Right forelimb (tissue), 1 donor: ENCODE data around the gene FBN1.

Experiments used
- DNase-seq: peaks from one replicate; pipeline ENCODE4 v3.0.0-alpha.2; 2018

FBN1 gene

DNA sequence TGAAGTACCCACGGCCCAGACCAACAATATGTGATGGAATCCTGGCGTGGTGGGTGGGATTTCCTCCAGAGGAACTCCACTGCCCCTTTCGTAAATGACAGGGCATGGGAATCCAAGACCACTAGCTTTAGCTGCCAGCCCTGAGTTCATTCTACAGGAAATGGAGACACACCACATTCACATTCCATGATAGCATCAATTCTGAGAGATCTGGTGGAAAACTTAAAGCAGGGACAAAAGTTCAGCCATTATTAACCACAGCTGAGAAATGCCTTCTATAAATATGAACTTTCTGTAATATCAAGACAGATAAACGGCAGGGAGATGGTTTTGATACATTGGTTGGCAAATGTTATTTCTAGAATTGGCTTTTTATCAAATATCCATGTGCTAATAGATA lies 98.2 kb downstream of the FBN1 start:
- DNase-seq = no peak

DNA sequence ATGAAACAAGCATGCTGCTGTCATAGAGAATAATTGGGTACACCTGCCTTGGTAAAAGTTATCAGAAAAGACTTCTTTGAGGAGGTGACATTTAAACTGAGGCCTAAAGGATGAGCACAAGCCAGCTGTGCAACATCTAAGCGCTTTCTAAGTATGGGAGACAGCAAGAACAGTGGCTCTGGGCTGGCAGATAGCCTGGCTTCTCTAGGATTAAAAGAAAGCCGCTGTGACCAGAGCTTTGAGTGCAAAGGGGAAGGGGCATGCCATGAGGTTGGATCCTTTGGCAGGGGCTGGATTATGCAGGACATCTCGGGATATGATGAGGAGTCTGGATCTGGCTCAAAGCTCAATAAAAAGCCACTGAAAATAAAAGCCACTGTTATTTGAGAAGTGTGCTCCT lies 99.2 kb downstream of the FBN1 start:
- no peak for DNase-seq

DNA sequence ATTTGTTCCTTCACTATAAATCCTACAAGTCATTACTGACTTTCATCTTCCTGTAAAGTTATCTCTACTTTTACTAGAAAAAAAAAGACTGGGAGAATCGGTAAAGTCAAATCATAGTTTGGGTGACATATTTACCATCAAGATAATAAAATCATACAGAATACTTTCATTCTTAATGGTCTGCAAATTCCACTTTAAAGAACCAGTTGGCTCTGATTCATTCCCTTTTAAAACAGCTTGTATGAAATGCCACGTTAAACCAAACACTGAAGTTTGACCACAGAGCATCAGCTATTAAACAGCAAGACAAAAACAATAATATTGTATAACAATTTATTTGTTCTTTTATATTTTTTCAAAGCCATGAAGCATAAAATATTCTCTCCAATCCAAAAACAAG lies 100.7 kb downstream of the FBN1 start:
- no peak for DNase-seq

DNA sequence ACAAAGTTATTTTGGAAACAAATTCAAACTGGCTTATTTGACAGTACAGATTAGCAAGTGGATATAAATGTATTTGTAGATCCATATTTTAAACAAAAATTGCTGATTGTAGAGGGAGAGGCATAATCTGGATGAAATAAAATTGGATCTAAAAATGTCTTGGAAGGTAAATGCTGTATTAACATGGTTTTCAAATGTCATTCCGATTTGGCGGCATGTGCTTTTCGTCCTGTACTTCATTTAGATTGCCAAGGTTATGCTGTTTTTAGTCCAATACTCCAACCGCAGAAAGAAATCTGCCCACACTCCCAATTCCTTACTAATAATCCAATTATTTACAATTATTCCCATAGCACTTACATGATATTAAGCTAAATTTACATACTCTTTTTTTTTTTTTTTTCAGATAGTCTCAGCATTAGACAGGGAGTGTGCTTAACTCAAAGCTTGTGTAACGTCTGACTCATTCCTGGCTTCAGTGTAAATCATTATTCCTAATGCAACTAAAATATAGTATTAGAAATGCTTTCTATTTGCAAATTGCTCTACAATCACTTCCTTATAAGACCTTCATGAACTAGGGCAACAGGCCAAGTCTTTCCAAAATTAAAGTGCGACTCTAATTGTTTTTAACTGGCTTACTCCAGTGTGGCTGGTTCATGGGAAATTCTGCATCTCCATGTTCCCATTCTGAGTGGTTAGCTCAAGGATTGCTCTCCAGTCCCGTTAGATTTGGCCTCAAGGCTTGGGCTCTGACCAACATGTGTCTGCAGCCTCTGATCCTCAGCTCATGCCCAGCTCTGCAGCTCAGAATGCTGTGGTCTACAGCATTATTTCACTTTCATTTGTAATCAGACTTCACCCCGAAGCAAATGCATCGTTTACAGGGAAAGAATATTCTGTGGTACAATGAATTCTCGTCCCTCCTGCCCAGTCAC lies 103.9 kb downstream of the FBN1 start:
- DNase-seq = no peak

DNA sequence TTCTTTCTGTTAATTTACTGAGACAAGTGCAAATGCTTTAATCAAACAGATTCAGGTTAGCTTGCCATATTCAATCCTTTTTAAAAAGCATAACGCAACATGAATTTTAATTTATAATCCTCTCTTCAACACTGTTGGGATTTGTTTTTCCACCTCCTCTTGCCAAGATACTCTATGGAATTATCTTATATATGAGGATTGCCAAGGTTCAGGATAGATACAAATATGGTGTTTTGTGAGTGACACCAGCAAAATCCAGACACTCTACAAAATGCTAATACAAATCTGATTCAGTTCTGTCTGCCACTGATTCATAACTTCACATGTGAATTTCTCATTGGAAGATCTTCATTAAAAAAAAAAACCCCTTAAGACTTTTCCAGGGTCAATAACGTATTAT lies 104.8 kb downstream of the FBN1 start:
- no peak for DNase-seq

DNA sequence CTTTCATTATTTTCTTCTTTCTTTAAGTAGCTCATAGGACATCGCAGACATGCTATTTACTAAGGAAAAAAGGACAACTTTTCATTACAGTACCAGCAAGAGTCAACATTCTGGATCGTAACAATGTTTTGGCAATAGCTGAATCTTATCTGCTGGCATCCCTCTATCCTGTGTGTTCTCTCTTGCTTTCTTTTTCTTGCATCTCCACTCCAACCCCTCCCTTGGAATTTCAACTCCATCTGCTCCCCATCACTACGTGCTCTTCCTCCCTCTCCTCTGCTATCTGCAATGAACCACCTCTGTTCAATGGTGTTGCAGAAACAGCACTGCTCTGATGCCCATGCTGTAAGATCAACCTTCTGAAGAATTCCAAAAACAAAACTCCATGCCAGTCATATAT lies 106.6 kb downstream of the FBN1 start:
- no peak for DNase-seq

DNA sequence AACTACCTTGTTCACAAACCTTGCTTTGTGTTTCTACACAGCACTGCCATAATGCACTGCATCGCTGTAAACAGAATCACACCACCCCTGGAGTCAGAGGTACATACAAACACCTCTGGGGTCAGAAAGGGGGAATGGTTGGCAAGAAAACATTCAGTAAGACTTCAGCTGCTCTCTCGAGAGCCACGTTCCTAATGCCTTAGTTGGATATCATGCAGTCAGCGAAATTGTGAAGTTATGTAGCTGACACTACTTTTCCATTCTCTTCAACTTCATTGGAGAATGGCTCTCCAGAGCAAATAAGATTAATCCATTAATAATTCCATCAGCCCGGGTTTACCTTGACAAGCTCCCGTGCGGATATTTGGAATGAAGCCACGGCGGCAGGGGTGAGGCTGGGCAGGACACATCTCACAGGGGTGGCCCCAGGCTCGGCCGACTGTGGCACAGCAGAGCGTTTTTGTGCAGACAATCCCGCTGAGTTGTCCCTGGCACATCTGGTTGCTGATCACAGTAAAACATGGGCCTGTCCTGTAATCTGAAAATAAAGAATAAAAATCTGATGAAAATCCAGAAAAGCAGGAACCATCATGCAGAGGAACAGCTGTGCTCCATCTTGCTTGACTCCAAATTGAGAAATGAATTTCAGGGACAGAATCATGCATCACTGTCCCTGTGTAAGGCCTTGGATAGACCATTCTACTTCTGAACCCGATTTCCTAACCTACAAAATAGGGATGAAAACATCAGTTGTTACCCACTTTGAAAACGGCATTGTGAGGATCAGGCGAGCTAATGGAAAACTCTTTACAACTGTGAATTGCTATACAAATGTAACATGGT lies 108.0 kb downstream of the FBN1 start:
- DNase-seq = peak; percentile 57

DNA sequence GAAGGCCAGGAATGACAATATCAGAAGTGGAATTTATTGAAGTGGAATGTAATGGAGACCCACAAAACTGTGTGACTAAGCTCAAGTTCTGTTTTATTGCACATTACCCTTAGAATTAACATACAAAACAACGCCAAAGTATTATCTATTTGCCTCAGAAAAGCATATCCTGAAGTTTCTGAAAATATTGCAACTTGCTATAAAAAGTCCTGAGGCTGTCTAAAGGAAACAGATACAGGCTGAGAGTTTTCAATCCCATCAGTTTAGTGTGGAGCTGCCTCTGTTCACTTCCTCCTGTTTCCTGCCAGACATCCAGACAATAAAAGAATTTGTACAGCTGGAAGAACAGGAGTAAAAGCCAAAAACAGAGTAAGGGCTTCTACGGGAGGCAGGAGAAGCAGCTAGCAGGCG lies 108.8 kb downstream of the FBN1 start:
- no peak for DNase-seq

DNA sequence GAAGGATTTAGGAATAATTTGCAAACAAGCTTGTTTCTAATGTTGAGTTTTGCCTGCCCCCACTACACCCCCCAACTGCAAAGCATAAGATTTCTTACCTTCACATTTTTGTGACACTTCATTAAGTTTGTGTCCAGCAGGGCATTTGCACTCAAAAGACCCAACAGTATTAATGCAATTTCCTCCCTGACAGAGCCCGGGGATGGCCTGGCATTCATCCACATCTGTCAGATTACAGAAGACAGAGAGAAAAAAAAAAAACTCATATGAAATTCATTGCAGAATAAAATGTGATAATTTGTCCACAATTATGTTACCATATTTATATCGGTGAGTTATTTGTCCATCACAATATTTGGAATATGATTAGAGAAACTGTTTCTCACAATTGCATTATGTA lies 111.5 kb downstream of the FBN1 start:
- DNase-seq = no peak

DNA sequence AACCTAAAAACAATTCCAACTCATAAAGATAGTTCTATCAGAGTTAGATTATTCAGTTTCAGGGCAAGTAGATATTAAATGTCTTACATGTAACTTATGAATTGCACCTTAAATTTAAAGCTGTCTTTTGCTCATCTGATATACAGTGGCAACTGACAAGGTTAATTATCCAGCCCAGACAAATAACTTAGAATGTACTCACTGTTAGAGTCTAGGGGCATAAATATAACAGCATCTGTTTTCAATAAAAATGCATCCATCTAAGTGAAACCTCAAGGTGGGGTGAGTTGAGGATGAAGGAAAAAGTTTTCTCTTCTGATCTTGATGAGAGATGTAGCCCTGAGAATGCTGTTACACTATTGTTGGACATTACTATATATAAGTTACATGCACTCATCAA lies 112.6 kb downstream of the FBN1 start:
- no peak for DNase-seq

DNA sequence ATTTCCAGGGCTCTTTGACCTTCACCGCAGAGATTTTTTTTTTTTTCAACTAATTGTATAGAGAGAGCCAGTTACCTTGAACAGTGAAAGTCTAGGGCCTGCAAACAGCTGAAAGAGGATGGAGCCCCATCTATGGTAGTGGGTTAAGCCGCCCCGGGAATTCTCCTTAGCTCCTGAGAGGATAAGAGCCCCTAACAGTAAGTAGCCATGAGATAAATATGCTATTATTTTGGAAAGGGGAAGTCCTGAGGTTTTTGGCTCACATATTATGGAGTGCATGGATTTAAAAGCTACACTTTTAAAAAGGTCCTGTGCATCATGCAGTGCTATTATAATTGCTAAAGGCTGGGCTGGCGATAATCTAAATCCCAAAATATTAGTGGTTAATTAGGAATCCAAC lies 115.0 kb downstream of the FBN1 start:
- DNase-seq = no peak

DNA sequence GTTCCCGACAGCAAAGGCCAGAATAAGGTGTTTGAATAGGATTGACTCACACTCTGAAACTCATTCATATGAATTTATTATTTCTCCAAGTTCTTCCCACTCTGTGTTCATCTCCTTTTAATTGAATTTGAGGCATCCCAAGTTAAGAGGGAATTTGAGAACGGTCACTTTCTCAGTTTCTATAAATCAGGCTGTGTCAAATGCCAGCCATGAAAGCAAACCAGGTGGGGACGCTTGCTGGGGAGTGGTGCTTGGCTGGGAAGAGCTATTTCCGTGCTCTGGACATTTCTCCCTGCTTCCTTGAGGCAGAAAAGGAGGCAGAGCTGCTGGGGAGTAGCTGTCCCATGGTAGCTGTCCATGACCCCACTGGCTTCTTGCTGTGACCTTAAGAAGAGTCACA lies 116.6 kb downstream of the FBN1 start:
- DNase-seq = no peak

DNA sequence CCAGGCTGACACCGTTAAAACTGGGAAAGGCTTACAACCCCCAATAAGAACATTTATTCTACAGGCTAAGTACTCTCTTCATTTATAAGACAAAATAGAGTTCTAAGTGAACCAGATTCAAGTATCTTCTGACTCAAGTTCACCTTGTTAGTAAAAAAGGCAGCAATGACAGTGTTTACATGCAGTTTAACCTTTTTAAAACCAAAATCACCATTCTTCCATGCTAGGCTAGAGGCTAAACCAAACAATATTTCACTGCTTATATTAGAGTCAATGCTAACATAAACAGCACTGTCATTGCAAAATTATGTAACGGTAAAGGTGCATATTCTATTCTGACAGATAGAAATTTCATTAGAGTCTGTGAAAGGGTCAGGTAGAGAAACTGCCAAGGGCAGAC lies 118.0 kb downstream of the FBN1 start:
- DNase-seq = no peak

DNA sequence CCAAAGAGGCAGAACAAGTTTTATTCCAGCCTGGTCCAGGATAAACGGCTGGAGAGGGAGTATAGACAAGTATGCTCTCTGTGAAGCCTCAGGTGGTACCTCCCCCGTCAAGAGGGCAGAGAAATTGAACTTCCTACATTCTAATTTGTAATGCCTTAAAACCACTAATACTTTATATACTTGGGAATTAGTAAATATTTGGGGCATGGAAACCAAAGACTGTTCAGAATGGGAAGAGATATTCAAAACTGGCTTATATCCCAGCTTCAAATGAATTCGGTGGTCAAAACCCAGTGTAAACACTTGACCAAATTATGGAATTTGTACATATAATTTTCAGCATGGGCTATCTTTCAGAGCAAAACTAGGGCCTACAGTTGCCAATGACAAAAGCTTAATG lies 122.6 kb downstream of the FBN1 start:
- no peak for DNase-seq

DNA sequence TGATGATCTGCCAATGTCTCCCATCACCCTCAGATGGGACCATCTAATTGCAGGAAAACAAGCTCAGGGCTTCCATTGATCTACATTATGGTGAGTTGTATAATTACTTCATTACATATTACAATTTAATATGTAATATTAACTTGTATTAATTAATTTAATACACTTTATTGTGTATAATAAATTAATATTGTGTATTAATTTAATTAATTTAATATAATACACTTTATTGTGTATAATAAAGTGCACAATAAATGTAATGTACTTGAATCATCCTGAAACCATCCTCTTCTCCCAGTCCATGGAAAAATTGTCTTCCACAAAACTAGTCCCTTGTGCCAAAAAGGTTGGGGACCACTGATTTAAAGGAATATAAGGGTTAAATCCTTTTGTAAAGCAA lies 123.4 kb downstream of the FBN1 start:
- DNase-seq = no peak

DNA sequence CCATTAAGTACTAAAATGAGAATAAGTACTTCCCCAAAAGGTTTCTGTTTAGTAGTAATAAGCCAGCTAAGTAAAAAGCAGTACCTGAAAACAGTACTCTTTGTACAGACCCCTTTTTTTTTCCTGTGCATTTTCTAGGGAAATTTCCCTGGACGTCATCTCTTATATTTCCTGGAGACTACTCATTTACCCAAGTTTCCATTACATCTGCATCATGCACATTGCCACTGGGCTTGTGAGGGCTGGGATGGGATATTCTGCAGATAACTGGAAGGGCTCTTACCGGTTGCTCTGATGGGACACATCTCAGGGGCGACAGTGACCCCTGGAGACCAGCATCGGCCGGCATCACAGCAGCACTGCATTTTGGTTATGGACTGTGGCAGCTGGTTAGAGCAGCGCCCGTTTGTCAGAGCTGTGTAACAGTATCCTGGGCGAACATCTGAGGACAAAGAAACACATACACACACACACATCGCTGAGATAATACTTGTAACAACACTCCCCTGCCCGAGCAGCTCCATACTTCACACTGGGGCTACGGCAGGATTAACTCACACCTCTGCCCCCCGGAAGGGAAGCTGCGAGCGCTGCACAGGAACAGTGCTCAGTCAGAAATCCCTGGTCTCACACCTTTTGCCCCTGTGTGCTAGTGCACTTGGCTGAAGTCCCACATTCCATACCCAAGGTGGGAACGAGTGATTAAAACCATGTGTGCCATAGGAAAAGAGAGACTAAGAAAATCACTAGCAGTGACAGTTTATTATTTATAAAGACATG lies 124.9 kb downstream of the FBN1 start:
- no peak for DNase-seq

DNA sequence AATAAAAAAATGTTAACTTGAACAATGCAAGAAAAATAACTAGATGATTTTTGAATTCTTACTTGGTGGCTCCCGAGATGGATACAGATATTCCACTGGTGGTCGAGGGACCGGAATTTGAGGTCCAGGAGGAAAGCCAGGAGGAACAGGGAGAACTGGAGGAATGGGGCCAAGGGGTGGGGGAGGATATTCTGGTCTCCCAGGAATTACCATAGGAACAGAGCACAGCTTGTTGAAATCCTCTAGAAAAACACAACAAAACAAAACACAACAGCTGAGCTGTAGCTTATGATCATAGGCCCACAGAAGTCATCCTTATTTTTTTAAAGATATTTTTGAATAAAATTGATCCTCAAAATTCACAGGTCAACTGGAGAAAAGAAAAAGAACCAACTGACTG lies 129.4 kb downstream of the FBN1 start:
- DNase-seq = no peak

DNA sequence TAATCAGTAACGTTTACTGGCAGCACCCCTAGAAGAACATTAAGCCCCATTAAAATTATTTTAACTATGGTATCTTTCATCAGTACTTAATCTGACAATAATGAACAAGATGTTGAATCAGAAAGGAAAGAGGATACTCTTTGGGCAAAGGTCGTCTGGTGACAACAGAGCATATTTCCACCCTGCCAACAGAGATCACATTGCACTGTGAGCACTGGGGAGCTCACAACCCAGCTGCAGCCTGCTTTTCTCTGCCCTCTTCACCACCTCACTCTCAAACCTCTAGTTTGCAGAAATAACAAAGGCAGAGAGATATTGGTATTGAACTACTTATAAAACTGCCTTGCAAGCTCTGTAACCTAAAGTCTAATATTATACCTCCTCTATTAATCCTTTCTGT lies 130.0 kb downstream of the FBN1 start:
- no peak for DNase-seq

DNA sequence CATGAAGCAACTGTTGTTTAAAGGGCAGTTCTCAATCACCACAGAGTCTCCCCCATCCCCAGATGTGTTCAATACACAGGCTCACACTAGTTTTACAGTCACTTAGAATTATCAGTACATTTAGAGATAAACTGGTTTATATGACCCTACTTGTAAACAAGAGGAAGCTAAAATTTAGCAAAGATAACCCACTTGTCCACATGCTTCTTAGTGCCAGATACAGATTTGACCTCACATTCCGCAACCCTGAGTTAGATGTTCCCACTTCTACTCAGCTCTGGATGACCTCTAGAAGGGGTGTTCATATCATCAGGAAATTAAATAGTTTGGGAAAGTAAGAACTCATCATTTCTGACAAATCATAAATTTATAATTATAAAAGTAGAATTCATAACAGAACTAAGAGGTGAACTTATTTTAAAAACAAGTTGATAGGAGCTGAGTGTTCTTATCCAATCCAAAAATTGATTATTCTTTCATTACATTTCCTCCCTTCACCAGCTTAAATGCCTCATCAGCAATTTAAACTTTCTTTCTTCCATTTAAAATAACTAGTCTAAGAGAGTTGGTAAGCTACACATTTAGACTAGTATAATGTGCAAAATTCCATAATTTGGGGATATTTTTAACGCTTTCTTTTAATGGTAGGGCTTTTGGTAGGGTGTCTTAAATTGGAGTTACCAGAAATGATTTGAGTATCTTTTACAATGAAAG lies 131.2 kb downstream of the FBN1 start:
- DNase-seq = no peak

DNA sequence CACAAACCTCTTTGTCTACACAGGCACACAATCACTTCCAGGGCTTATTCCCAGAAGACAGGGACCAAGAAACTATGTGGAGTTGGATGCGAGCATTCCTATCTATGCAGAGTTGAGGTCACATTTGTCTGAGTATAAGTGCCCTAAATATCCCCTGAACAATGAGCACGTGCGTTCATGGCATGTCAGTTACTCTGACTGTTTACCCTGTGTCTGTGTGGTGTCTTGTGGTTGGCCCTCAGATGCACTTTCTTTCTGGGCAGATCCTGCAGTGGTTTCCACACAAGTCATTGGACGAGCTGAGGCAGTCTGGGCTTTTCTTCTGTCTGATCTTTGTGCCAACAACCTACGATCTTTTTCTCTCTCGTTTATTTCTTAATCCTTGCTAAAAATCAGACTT lies 134.5 kb downstream of the FBN1 start:
- DNase-seq = no peak

DNA sequence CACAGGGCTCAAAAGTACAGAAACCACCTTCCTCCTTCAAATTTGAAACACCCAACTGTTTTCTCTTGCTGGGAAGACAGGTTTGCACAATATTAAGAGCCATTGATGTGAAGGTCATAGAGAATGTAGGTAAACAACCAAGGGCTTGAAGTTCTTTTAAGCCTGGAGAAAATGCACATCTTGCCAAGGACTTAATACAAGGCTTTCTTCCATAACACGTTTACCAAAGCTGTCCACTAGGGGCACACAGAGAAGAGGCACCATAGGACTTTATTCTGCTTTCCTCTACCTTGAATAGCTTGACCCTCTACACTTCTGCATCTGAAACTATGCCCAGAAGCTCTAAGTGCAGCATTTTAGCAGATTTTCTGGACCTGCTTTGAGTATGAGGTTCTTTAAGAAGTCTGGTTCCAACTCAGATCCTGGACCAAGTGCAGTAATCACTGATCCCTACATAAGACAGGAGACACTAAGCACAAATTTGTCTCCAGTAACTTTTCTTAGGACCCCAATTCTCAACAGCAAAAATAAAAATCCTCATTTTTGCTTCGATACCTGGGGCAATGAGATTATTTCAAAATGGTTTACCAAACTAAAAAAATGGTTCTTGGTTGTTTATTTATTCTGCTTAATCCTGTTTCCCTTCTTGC lies 138.0 kb downstream of the FBN1 start:
- no peak for DNase-seq

DNA sequence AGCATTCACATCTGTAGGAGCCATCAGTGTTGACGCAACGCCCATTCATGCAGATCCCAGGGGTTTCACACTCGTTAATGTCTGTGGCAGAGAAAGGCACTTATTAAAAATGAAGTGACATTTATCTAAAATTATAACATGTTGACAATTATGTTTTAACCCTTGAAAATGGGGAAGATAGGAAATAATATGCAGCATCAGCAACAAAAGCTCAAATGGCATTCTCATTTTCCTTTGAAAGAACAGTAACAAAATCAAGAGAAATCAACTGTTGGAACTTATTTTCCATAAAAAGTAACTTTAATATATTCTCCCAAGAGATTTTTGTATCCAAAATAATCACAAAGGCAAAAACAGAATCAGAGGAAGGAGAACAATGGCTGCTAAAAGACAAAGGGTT lies 140.4 kb downstream of the FBN1 start:
- DNase-seq = no peak
